Skeletal muscle tissue (tissue), 4 donors: Measurements from ENCODE around the gene EGFR. TPM values are rescaled to one million over a fixed set of nuclear protein-coding genes. Genes with fewer than 3 reads are reported as not detected.

Source experiments
- H3K27ac ChIP-seq: one replicate; pipeline ENCODE4 v1.7.0; 2013; ENCODE audit warnings: mild to moderate bottlenecking, low read depth, low read length, inconsistent platforms
- H3K27me3 ChIP-seq, 3 donors: one replicate each; pipeline ENCODE4 v1.7.0; 2013; ENCODE audit warnings: low read length in 3 of 3; ENCODE audit not compliant: control insufficient read depth in 3 of 3, insufficient read depth in 3 of 3
- H3K36me3 ChIP-seq, 3 donors: one replicate each; pipeline ENCODE4 v1.7.0; 2013; ENCODE audit warnings: low read length in 3 of 3; ENCODE audit not compliant: control insufficient read depth in 3 of 3, insufficient read depth in 3 of 3
- H3K4me1 ChIP-seq, 3 donors: one replicate each; pipeline ENCODE4 v1.7.0; 2013; ENCODE audit warnings: low read length in 3 of 3, mild to moderate bottlenecking in 3 of 3; ENCODE audit not compliant: control insufficient read depth in 3 of 3, insufficient read depth in 3 of 3
- H3K4me3 ChIP-seq, 3 donors: one replicate each; pipeline ENCODE4 v1.7.0; 2013; ENCODE audit warnings: low read length in 3 of 3
- H3K9ac ChIP-seq, 3 donors: one replicate each; pipeline ENCODE4 v1.7.0; 2013; ENCODE audit warnings: low read length in 3 of 3, mild to moderate bottlenecking in 3 of 3, moderate library complexity in 2 of 3, low read depth in 1 of 3
- H3K9me3 ChIP-seq, 3 donors: one replicate each; pipeline ENCODE4 v1.7.0; 2013; ENCODE audit warnings: low read length in 3 of 3; ENCODE audit not compliant: control insufficient read depth in 3 of 3
- total RNA-seq: library from RNA; depleted of rRNA; stranded (reverse); fragments of >200 nt; gene quantifications from one replicate; pipeline ENCODE4 v1.2.3, GENCODE V29; 2014
- donor health status: Osteomylitis.

Gene EGFR
- total RNA-seq, 1 donor from 2014 or later, result 17.7 TPM

DNA sequence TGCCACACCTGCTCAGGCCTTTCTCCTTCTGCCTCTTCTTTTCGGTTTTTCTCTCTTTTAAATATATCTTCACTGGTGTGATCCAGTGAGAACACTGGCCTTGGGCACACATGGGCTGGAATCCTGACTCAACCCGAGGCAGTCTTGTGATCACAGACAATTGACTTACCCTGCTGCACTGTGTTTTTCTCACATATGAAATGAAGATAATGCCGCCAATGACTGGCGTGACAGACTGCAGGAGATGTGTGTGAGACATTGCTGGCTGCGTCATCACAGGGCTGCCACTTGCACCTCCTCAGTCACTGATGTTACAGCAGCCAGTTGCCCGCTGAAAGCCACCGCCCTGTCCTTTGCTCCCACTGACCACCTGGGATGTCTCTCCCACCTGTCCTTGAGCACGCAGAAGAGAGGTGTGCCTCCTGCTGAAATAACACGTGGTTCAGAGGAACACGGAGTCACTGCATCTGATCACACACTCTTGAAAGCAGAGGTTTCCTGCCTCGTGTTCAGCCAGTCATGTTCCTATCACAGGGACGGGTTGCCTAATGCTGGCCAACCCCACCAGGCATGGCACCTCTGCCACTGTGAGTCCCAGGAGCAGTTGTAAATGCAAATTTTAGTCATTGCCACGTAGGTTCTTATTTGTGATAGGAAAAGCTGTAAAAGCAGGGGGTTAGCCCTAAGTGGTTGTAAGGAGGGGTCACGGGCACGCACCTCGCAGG is 221.8 kb downstream of the EGFR start:
- Histone ChIP-seq H3K36me3 (no peaks in the 10 kb centered on the region), H3K9me3 (no peaks in the 10 kb centered on the region), H3K27me3 (no peaks in the 10 kb centered on the region), H3K4me1 (peaks cover 0 to 7% (median 3%) of the 10 kb centered on the region in 3 donors), H3K27ac (no peak overlapping the region), H3K9ac (no peak overlapping the region), H3K4me3 (no peak overlapping the region)

GRCh38 chr7:55241958-55242357 is 223.1 kb downstream of the EGFR start:
- Histone ChIP-seq H3K9ac (no peak overlapping the region), H3K36me3 (no peaks in the 10 kb centered on the region), H3K4me3 (no peak overlapping the region), H3K4me1 (peaks cover 0 to 7% (median 3%) of the 10 kb centered on the region in 3 donors), H3K27ac (no peak overlapping the region), H3K27me3 (no peaks in the 10 kb centered on the region), H3K9me3 (no peaks in the 10 kb centered on the region)

DNA sequence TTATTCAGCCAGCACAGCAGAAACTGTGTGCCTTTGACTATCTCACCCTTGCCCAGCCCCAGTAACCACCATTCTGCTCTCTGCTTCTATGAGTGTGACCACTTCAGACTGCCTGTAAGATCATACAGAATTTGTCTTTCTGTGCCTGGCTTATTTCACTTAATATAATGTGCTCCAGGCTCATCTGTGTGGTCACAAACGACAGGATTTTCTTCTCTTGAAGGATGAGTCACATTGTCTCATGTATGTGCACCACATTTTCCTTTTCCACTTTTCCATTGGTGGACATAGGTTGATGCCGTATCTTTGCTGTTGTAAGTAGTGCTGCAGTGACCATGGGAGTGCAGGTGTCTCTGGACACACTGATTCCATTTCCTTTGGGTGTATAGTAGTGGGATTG is 223.8 kb downstream of the EGFR start:
- Histone ChIP-seq H3K27me3 (no peaks in the 10 kb centered on the region), H3K9ac (no peak overlapping the region), H3K36me3 (no peaks in the 10 kb centered on the region)

DNA sequence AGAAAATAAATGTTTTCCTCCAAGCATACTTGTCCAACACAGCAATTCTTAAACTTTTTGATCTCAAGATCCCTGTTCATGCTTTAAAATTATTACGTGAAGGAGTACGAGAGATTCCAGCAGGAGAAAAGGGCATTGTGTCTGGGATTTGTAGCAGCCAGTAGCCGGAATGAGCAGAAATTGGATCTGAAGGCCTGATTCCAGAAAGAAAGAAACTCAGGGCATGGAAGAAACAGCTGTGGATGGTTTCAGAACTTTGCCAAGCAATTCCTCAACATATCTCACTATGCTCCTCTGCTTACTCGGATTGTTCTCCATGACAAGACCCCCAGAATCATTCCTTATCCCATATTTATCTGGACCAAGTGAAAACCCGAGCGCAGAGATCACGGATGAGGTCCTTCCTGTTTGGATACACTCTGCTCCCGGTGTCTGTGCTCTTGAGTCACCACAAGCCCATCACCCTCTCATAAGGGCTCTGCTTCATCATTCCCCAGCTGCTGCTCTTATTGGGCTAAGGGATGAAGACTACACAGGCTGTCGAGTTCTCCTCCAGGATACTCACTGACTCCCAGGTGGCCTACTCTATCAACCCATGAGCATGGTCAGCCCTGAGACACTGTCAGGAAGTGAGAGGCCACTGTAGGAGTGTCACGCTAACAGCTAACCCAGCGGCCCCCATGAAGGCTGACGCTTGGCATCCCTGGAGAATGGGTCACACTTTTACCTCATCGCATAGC is 225.4 kb downstream of the EGFR start:
- Histone ChIP-seq H3K9me3 (no peaks in the 10 kb centered on the region), H3K27ac (no peak overlapping the region), H3K4me3 (no peak overlapping the region), H3K9ac (no peak overlapping the region), H3K27me3 (no peaks in the 10 kb centered on the region), H3K4me1 (peaks cover 0 to 7% (median 3%) of the 10 kb centered on the region in 3 donors), H3K36me3 (no peaks in the 10 kb centered on the region)

More for the DNA sequence above, 223.8 kb downstream of the EGFR start:
- Histone ChIP-seq H3K27ac (no peak overlapping the region), H3K9me3 (no peaks in the 10 kb centered on the region), H3K4me3 (no peak overlapping the region), H3K4me1 (peaks cover 0 to 7% (median 3%) of the 10 kb centered on the region in 3 donors)

GRCh38 chr7:55245271-55245723 is 226.5 kb downstream of the EGFR start:
- no peak overlapping the region for H3K9ac ChIP-seq
- no peak overlapping the region for H3K4me3 ChIP-seq
- peaks cover 0 to 7% (median 3%) of the 10 kb centered on the region in 3 donors for H3K4me1 ChIP-seq
- no peaks in the 10 kb centered on the region for H3K9me3 ChIP-seq
- H3K36me3 ChIP-seq, result no peaks in the 10 kb centered on the region
- H3K27me3 ChIP-seq, result no peaks in the 10 kb centered on the region
- H3K27ac ChIP-seq, result no peak overlapping the region

DNA sequence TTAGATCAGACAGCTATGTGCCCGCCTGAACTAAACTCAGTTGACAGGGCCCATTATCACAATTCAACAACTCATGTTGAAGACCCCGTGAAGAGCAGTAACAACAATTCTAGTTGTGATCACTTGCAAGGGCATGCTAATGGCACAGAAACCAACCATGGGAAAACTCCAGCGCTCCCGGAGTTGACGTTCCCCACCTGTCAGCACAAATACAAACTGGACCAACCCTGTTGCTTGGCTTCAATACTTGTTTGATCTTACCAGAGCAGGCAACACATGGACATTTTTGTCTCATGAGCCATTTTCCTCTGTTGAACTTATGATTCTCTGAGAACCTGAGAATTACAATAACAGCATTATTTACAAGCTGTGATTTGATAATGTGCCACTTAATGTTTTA is 227.4 kb downstream of the EGFR start:
- no peaks in the 10 kb centered on the region for H3K27me3 ChIP-seq
- H3K9me3 ChIP-seq, result no peaks in the 10 kb centered on the region
- H3K36me3 ChIP-seq, result no peaks in the 10 kb centered on the region
- H3K9ac ChIP-seq, result no peak overlapping the region
- H3K27ac ChIP-seq, result no peak overlapping the region
- H3K4me3 ChIP-seq, result no peak overlapping the region
- H3K4me1 ChIP-seq, result peaks cover 0 to 7% (median 3%) of the 10 kb centered on the region in 3 donors

DNA sequence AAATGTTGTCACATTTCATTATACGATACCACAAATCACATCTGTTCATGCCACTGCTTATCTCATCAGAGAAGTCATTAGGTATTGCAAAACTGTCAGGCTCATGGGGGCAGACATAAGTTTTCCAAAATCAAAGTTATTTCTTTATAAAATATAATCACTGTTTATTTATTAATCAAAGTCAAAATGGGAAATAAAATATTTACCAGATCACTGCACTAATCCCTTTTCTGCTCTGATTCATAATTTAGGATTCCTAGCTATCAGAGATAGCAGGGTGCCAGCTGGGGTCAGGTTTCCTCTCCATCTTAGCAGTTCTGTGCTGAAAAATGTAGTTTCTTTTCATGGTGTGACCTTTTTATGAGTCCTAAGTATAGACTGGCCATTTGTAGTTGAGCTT is 228.6 kb downstream of the EGFR start:
- H3K4me3 ChIP-seq, result no peak overlapping the region
- H3K36me3 ChIP-seq, result no peaks in the 10 kb centered on the region
- peaks cover 0 to 7% (median 3%) of the 10 kb centered on the region in 3 donors for H3K4me1 ChIP-seq
- H3K9me3 ChIP-seq, result no peaks in the 10 kb centered on the region
- no peak overlapping the region for H3K27ac ChIP-seq
- H3K9ac ChIP-seq, result no peak overlapping the region
- H3K27me3 ChIP-seq, result no peaks in the 10 kb centered on the region

- Histone ChIP-seq H3K4me3 (no peak overlapping the region), H3K27me3 (peaks cover 0 to under 1% (median 0%) of the 10 kb centered on the region in 3 donors), H3K36me3 (no peaks in the 10 kb centered on the region), H3K4me1 (peaks cover 0 to 7% (median 3%) of the 10 kb centered on the region in 3 donors), H3K9me3 (no peaks in the 10 kb centered on the region), H3K9ac (no peak overlapping the region), H3K27ac (no peak overlapping the region)
Measured at GRCh38 chr7:55248526-55248925, 229.7 kb downstream of the EGFR start.

DNA sequence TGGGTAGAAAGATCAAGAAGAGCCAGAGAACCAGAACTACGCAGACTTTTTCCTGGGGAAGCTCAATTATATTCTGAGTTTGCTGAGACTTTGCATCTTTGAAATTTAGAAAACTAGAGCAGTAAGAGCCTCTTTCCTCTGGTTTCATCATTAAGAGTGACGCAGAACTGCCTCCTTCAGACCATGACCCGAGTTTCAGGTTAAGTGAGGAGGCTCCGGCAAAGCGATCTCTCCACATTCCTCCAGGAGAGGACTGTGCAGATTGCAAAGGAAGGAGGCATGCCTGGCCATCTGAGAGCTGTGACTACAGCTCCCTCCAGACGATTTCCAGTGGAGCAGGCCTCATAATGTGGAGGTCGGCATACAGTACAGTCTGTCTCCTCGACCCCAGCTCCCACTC is 230.5 kb downstream of the EGFR start:
- no peaks in the 10 kb centered on the region for H3K36me3 ChIP-seq
- no peak overlapping the region for H3K27ac ChIP-seq
- H3K9ac ChIP-seq, result no peak overlapping the region
- no peaks in the 10 kb centered on the region for H3K9me3 ChIP-seq
- H3K4me1 ChIP-seq, result peaks cover under 1 to 9% (median 6%) of the 10 kb centered on the region in 3 donors
- no peak overlapping the region for H3K4me3 ChIP-seq
- H3K27me3 ChIP-seq, result peaks cover 2 to 8% (median 3%) of the 10 kb centered on the region in 3 donors

GRCh38 chr7:55250313-55250712 is 231.5 kb downstream of the EGFR start:
- Histone ChIP-seq H3K9ac (no peak overlapping the region), H3K9me3 (no peaks in the 10 kb centered on the region), H3K4me3 (no peak overlapping the region), H3K4me1 (peaks cover 10 to 13% (median 13%) of the 10 kb centered on the region in 3 donors), H3K27ac (no peak overlapping the region), H3K36me3 (no peaks in the 10 kb centered on the region), H3K27me3 (peaks cover 6 to 11% (median 6%) of the 10 kb centered on the region in 3 donors)
